Measurements from ENCODE around the gene GPC6. TPM values are rescaled to one million over a fixed set of nuclear protein-coding genes. Genes with fewer than 3 reads are reported as not detected.

The GPC6 gene
- total and polyA plus RNA-seq, 2 experiments from 2014 or later, result 14.4 to 20.8 TPM

DNA sequence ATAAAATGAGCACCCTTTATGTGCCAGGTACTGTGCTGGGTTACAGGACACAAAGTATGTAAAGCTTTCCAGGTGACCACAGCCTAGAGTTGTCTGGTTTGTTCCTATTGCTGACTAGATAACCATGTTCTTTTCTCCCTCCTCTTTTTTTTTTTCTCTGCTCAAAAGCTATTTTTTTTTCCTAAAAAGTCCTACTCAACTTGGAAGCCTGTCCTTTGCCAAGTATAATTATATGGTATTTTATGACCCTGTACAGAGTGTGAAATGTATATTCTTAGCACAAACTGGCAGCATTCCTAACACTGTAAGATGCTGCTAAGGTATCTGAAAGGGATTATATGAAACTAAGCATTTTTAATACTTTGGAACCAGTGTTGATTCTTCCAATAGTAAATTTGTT lies 171.0 kb downstream of the GPC6 start:
- Histone ChIP-seq H3K27ac (no peak overlapping the region), H4K20me1 (ENCODE audit: insufficient read depth) (no peaks in the 10 kb centered on the region), H3K9ac (no peak overlapping the region), H3K9me2 (ENCODE audit: insufficient read depth) (no peaks in the 10 kb centered on the region), H3K4me1 (ENCODE audit: insufficient read depth) (peaks cover 8% of the 10 kb centered on the region; the same call in 1 of the 2 replicates), H2AFZ (no peak overlapping the region), H3K4me3 (no peak overlapping the region), H3F3A (ENCODE audit: insufficient read depth) (peaks cover 21% of the 10 kb centered on the region; the same call in 1 of the 2 replicates), H3K27me3 (replicated peaks; ENCODE audit: insufficient read depth) (no peaks in the 10 kb centered on the region), H3K9me3 (ENCODE audit: low read depth) (no peaks in the 10 kb centered on the region), H3K79me2 (ENCODE audit: insufficient read depth) (no peaks in the 10 kb centered on the region), H3K4me2 (ENCODE audit: unreplicated experiment) (no peak overlapping the region), H3K36me3 (ENCODE audit: low read depth) (no peaks in the 10 kb centered on the region)
- in situ Hi-C loops (cut with MboI), result no loop called here
- no peak for TF ChIP-seq EZH2phosphoT487 (IDR thresholded peaks at IDR 0.05; ENCODE audit: insufficient read depth, low read depth)
- TF ChIP-seq EZH2 (IDR thresholded peaks at IDR 0.05; ENCODE audit: insufficient read depth, poor library complexity, severe bottlenecking), result no peak
- DNase-seq, result no peak

DNA sequence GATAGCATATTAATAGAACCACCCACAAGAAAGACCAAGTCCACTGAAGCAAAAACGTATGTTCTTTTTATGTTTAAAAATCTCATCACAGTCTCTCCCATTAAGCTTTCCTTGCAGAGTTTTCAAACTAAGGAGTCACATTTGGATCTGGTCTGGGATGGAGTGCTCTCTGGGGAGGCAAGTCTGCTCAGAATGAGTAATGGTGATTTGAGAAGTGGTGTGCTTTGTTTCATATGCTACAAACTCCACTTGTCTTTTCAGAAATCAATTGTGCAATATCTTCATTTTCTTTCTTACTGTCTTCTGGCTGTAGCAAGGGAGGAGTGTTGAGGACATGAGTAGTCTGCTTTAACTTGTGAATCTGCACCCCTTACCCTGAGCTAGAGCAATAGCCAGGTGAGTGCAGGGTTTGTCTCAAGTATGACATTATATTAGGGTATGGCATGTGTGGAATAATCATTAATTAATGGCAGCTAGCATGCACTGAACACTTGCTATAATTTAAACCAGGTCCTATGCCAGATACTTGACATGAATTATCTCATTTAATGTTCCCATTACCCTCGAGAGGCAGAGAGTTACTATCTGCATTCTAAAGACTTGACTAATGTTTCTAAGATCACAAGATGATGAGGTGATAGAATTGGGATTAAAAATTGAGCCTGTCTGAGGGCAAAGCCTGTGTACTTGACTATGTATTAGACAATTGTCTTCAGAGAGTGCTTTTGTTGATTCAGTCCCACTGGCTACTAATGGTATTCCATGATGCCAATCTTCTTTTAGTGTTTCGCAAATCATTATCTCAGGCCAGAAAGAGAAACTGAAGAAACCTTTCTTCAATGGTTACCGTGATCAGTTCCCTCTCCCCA lies 171.8 kb downstream of the GPC6 start:
- Histone ChIP-seq H3K79me2 (ENCODE audit: insufficient read depth) (no peaks in the 10 kb centered on the region), H3K4me3 (no peak overlapping the region), H3K4me2 (ENCODE audit: unreplicated experiment) (no peak overlapping the region), H3K4me1 (ENCODE audit: insufficient read depth) (peaks cover 8% of the 10 kb centered on the region; the same call in 1 of the 2 replicates), H2AFZ (no peak overlapping the region), H3K9me3 (ENCODE audit: low read depth) (no peaks in the 10 kb centered on the region), H3K27ac (no peak overlapping the region), H3K36me3 (ENCODE audit: low read depth) (no peaks in the 10 kb centered on the region), H3K9me2 (ENCODE audit: insufficient read depth) (no peaks in the 10 kb centered on the region), H4K20me1 (ENCODE audit: insufficient read depth) (no peaks in the 10 kb centered on the region), H3K9ac (no peak overlapping the region), H3F3A (ENCODE audit: insufficient read depth) (peaks cover 21% of the 10 kb centered on the region; the same call in 1 of the 2 replicates), H3K27me3 (replicated peaks; ENCODE audit: insufficient read depth) (no peaks in the 10 kb centered on the region)
- DNase-seq, result peak; percentile 54
- 27 to 29% methylated on average over 4 of the region's 4 CpGs for whole genome bisulfite sequencing, 2 experiments (ENCODE audit: low coverage in 1 of 2, low lambda C conversion rate in 2 of 2, missing lambda C conversion rate in 2 of 2)
- TF ChIP-seq EZH2phosphoT487 (IDR thresholded peaks at IDR 0.05; ENCODE audit: insufficient read depth, low read depth) (no peak), EZH2 (IDR thresholded peaks at IDR 0.05; ENCODE audit: insufficient read depth, poor library complexity, severe bottlenecking) (no peak)
- in situ Hi-C loops (cut with MboI), result no loop called here

DNA sequence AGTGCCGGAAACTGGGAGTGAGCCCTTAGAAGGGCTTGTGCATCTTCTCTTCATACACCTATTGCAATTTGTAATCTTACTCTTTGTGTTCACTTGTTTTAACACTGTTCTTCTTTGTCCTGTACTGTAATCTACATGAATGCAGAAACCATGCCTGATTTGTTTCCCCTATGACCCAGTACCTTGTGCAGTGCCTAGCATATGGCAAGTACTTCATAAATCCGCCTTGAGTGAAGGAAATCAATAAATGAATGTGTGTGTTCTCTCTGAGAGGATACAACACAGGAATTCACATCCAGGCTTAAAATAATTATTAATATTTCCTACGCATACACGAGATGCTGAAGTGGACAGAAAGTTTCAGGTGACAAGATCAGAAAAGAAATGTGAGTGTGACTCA lies 172.6 kb downstream of the GPC6 start:
- Histone ChIP-seq H3K79me2 (ENCODE audit: insufficient read depth) (no peaks in the 10 kb centered on the region), H2AFZ (no peak overlapping the region), H3K27me3 (replicated peaks; ENCODE audit: insufficient read depth) (no peaks in the 10 kb centered on the region), H3K4me3 (no peak overlapping the region), H3F3A (ENCODE audit: insufficient read depth) (peaks cover 21% of the 10 kb centered on the region; the same call in 1 of the 2 replicates), H3K27ac (no peak overlapping the region), H3K36me3 (ENCODE audit: low read depth) (no peaks in the 10 kb centered on the region), H3K4me2 (ENCODE audit: unreplicated experiment) (no peak overlapping the region), H3K9ac (no peak overlapping the region), H3K9me2 (ENCODE audit: insufficient read depth) (no peaks in the 10 kb centered on the region), H4K20me1 (ENCODE audit: insufficient read depth) (no peaks in the 10 kb centered on the region), H3K9me3 (ENCODE audit: low read depth) (no peaks in the 10 kb centered on the region), H3K4me1 (ENCODE audit: insufficient read depth) (peaks cover 8% of the 10 kb centered on the region; the same call in 1 of the 2 replicates)
- TF ChIP-seq EZH2 (IDR thresholded peaks at IDR 0.05; ENCODE audit: insufficient read depth, poor library complexity, severe bottlenecking), result no peak
- no peak for TF ChIP-seq EZH2phosphoT487 (IDR thresholded peaks at IDR 0.05; ENCODE audit: insufficient read depth, low read depth)
- in situ Hi-C loops (cut with MboI), result no loop called here
- no peak for DNase-seq
- 47 to 52% methylated on average over 4 of the region's 4 CpGs for WGBS, 2 experiments (ENCODE audit: low coverage in 1 of 2, low lambda C conversion rate in 2 of 2, missing lambda C conversion rate in 2 of 2)

DNA sequence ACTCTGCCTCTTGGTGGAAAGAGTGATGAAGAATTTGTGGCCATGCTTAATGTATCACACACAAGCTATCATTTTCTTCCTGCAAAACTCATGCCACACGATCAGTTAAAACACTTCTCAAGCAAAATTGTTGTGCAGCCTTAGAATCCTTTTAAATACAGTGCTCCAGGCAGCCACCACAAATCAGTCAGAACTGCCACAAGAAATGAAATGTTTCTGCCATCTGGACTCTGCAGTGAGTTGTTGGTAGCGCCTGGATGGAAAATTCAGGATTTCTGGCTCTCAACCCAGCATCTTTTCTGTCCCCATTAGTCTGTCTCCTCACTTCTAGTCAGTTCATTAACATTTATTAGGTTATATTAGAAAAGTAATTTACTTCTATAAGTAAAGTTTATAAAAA lies 179.5 kb downstream of the GPC6 start:
- Histone ChIP-seq H3K9me2 (ENCODE audit: insufficient read depth) (no peaks in the 10 kb centered on the region), H3K9me3 (ENCODE audit: low read depth) (no peaks in the 10 kb centered on the region), H3K9ac (no peak overlapping the region), H3K4me3 (no peak overlapping the region), H2AFZ (no peak overlapping the region), H3K4me1 (ENCODE audit: insufficient read depth) (no peaks in the 10 kb centered on the region), H3F3A (ENCODE audit: insufficient read depth) (no peaks in the 10 kb centered on the region), H3K79me2 (ENCODE audit: insufficient read depth) (no peaks in the 10 kb centered on the region), H4K20me1 (ENCODE audit: insufficient read depth) (no peaks in the 10 kb centered on the region), H3K27ac (no peak overlapping the region), H3K36me3 (ENCODE audit: low read depth) (no peaks in the 10 kb centered on the region), H3K4me2 (ENCODE audit: unreplicated experiment) (no peak overlapping the region), H3K27me3 (replicated peaks; ENCODE audit: insufficient read depth) (no peaks in the 10 kb centered on the region)
- TF ChIP-seq EZH2 (IDR thresholded peaks at IDR 0.05; ENCODE audit: insufficient read depth, poor library complexity, severe bottlenecking), result no peak
- no peak for TF ChIP-seq EZH2phosphoT487 (IDR thresholded peaks at IDR 0.05; ENCODE audit: insufficient read depth, low read depth)
- WGBS, 2 experiments (ENCODE audit: low coverage in 1 of 2, low lambda C conversion rate in 2 of 2, missing lambda C conversion rate in 2 of 2), result 63 to 69% methylated on average over 2 of the region's 2 CpGs
- DNase-seq, result no peak
- in situ Hi-C loops (cut with MboI), result no loop called here

All from GM23248 (cell line).